Breast epithelium (tissue), 3 donors: ENCODE results near the gene GPC4.

ENCODE experiments used
- CTCF ChIP-seq, 3 donors: fragments of 450-650 bp; IDR thresholded peaks; one replicate each; pipeline ENCODE4 v1.5.1; 2016 to 2017; ENCODE audit warnings: antibody characterized with exemption in 3 of 3, mild to moderate bottlenecking in 3 of 3, moderate library complexity in 3 of 3
- POLR2A ChIP-seq: fragments of 450-650 bp; IDR thresholded peaks from one replicate; pipeline ENCODE4 v1.6.1; 2016; ENCODE audit warnings: antibody characterized with exemption, mild to moderate bottlenecking, moderate library complexity
- POLR2AphosphoS5 ChIP-seq, 3 donors: sonication (generic); formaldehyde crosslinking; IDR thresholded peaks; one replicate each; pipeline ENCODE4 v1.6.1; 2017; ENCODE audit warnings: antibody characterized with exemption in 3 of 3

- TF ChIP-seq CTCF (IDR thresholded peaks at IDR 0.05) (no peak), POLR2A (no peak), POLR2AphosphoS5 (IDR thresholded peaks at IDR 0.05) (no peak)
Measured at GRCh38 chrX:133370696-133371275, 44.5 kb downstream of the GPC4 start.
